ENCODE data around the gene CLASP1. TPM values are rescaled to one million over a fixed set of nuclear protein-coding genes. Genes with fewer than 3 reads are reported as not detected.

CLASP1 gene
- total and polyA plus RNA-seq, 4 donors: 7.5 to 50.0 (median 21.9) TPM

DNA sequence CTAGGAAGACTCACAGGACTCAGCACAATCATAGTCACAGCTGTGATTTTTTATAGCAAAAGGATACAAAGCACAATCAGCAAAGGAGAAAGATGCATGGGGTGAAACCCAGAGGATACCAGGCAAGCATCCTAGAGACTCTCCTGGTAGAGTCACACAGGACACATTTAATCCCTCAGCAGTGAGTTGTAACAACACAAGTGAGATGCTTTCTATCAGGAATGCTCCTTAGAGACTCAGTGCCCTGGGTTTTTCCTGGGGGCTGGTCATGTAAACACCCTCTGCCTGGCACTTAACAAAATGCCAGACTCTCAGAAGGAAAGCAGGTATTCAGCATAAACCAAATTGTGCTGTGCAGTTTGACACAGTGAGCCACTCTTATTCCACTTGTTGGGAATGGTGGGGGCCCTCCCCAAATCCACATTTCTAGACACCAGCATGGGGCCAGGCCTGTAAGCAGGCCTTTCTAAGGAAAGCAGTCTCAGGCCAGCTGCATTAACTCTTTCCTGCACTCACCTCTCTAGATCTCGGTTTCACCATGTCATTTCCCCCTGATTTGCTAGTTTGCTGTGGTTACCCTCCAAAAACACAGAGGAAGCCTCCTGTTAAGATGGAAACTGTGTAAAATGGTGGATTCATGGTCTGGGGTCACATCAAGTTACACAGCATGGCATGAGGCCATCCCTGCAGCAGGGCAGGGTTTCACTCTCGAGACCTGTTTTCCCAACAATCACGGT lies 135.5 kb downstream of the CLASP1 start:
- Histone ChIP-seq H3K9me3 (ENCODE audit: control insufficient read depth in 4 of 4, low read length in 3 of 4) (no peaks in the 10 kb centered on the region), H3K27me3 (ENCODE audit: control insufficient read depth in 4 of 4, insufficient read depth in 4 of 4, low read length in 3 of 4) (no peaks in the 10 kb centered on the region), H3K36me3 (ENCODE audit: control insufficient read depth in 4 of 4, insufficient read depth in 3 of 4, low read depth in 1 of 4, low read length in 3 of 4) (peaks cover 1 to 27% (median 14%) of the 10 kb centered on the region in 4 donors), H3K4me1 (ENCODE audit: control insufficient read depth in 4 of 4, insufficient read depth in 4 of 4, low read length in 3 of 4) (peaks cover 0 to 1% (median 0%) of the 10 kb centered on the region in 4 donors), H3K27ac (ENCODE audit: low read depth in 1 of 2, low read length in 2 of 2) (no peak overlapping the region), H3K4me3 (ENCODE audit: low read depth in 1 of 3, low read length in 3 of 3) (no peak overlapping the region), H3K9ac (ENCODE audit: low read depth in 1 of 2, low read length in 2 of 2) (no peak overlapping the region)
- 98% methylated on average over 3 of the region's 3 CpGs for WGBS
- no peak for DNase-seq (ENCODE audit: low spot score)
- TF ChIP-seq, protein P1, sequence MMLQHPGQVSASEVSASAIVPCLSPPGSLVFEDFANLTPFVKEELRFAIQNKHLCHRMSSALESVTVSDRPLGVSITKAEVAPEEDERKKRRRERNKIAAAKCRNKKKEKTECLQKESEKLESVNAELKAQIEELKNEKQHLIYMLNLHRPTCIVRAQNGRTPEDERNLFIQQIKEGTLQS (IDR thresholded peaks at IDR 0.05): no peak
- TF ChIP-seq, protein P2, sequence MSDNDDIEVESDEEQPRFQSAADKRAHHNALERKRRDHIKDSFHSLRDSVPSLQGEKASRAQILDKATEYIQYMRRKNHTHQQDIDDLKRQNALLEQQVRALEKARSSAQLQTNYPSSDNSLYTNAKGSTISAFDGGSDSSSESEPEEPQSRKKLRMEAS (IDR thresholded peaks at IDR 0.05): no peak

GRCh38 chr2:121510857-121511256 lies 138.4 kb downstream of the CLASP1 start:
- Histone ChIP-seq H3K4me3 (ENCODE audit: low read depth in 1 of 3, low read length in 3 of 3) (no peak overlapping the region), H3K27ac (ENCODE audit: low read depth in 1 of 2, low read length in 2 of 2) (no peak overlapping the region), H3K4me1 (ENCODE audit: control insufficient read depth in 4 of 4, insufficient read depth in 4 of 4, low read length in 3 of 4) (peaks cover 0 to 1% (median 0%) of the 10 kb centered on the region in 4 donors), H3K9ac (ENCODE audit: low read depth in 1 of 2, low read length in 2 of 2) (no peak overlapping the region), H3K27me3 (ENCODE audit: control insufficient read depth in 4 of 4, insufficient read depth in 4 of 4, low read length in 3 of 4) (no peaks in the 10 kb centered on the region), H3K36me3 (ENCODE audit: control insufficient read depth in 4 of 4, insufficient read depth in 3 of 4, low read depth in 1 of 4, low read length in 3 of 4) (peaks cover 1 to 22% (median 14%) of the 10 kb centered on the region in 4 donors), H3K9me3 (ENCODE audit: control insufficient read depth in 4 of 4, low read length in 3 of 4) (no peaks in the 10 kb centered on the region)
- TF ChIP-seq NR2F2 (IDR thresholded peaks at IDR 0.05) (no peak), JUND (IDR thresholded peaks at IDR 0.05) (no peak), FOXA1 (IDR thresholded peaks at IDR 0.05) (no peak), RAD21 (IDR thresholded peaks at IDR 0.05) (no peak), SP1 (IDR thresholded peaks at IDR 0.05) (no peak), HNF4A (conservative IDR thresholded peaks at IDR 0.05) (no peak), GABPA (IDR thresholded peaks at IDR 0.05 in 1 of 2, conservative IDR thresholded peaks at IDR 0.05 in 1 of 2) (no peak), RXRA (IDR thresholded peaks at IDR 0.05) (no peak), FOXA2 (IDR thresholded peaks at IDR 0.05) (no peak), ZBTB33 (IDR thresholded peaks at IDR 0.05) (no peak)
- TF ChIP-seq, protein P2 (IDR thresholded peaks at IDR 0.05): no peak
- DNase-seq (ENCODE audit: low spot score): no peak
- WGBS: 98% methylated on average over 1 of the region's 1 CpG

DNA sequence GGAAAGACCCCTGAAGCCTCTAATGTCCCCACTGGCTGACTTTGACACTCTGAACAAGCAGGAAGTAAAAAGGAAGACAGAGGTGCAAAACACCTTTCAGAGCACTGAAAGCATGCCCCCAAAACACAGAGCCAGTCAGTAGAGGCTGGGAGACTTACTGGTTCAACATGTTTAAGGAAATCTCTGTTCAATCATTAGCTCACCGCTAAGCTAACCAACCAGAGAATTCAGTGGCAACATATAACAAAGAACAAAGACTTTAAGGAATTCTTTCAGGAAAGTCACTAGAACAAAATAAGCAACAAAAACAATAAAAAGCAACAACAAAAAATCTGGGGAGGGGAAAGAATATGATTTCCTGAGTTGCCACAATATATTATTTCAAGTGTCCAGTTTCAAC lies 142.6 kb downstream of the CLASP1 start:
- no peak overlapping the region for H3K27ac ChIP-seq (ENCODE audit: low read depth in 1 of 2, low read length in 2 of 2)
- no peak overlapping the region for H3K4me3 ChIP-seq (ENCODE audit: low read depth in 1 of 3, low read length in 3 of 3)
- TF ChIP-seq EGR1 (IDR thresholded peaks at IDR 0.05; ENCODE audit: low read depth in 2 of 2): no peak
- no peaks in the 10 kb centered on the region for H3K4me1 ChIP-seq (ENCODE audit: control insufficient read depth in 4 of 4, insufficient read depth in 4 of 4, low read length in 3 of 4)
- H3K27me3 ChIP-seq (ENCODE audit: control insufficient read depth in 4 of 4, insufficient read depth in 4 of 4, low read length in 3 of 4): no peaks in the 10 kb centered on the region
- WGBS: 97% methylated on average over 1 of the region's 1 CpG
- H3K9ac ChIP-seq (ENCODE audit: low read depth in 1 of 2, low read length in 2 of 2): no peak overlapping the region
- peaks cover 3 to 20% (median 17%) of the 10 kb centered on the region in 4 donors for H3K36me3 ChIP-seq (ENCODE audit: control insufficient read depth in 4 of 4, insufficient read depth in 3 of 4, low read depth in 1 of 4, low read length in 3 of 4)
- no peaks in the 10 kb centered on the region for H3K9me3 ChIP-seq (ENCODE audit: control insufficient read depth in 4 of 4, low read length in 3 of 4)
- no peak for DNase-seq (ENCODE audit: low spot score)
